Fibroblast of villous mesenchyme (primary cell): Measurements from ENCODE around the gene JUND. TPM values are rescaled to one million over a fixed set of nuclear protein-coding genes. Genes with fewer than 3 reads are reported as not detected.

Experiments used
- DNase-seq: peaks from one replicate; pipeline ENCODE4 v3.0.0-alpha.2; 2010; ENCODE audit warnings: low read depth
- H3K4me3 ChIP-seq: 2 replicates; pipeline ENCODE4 v1.5.1; 2011; ENCODE audit warnings: low read depth, mild to moderate bottlenecking, low read length
- CTCF ChIP-seq: IDR thresholded peaks from 2 replicates; pipeline ENCODE4 v1.5.1; 2012; ENCODE audit warnings: low read depth, mild to moderate bottlenecking, low read length; ENCODE audit not compliant: insufficient read depth
- total RNA-seq: library from RNA; depleted of rRNA; stranded (reverse); fragments of >200 nt; gene quantifications from 2 replicates; pipeline ENCODE4 v1.2.3, GENCODE V29; 2012

JUND gene
- total RNA-seq, 1 donor, result 111 TPM

- H3K4me3 ChIP-seq, result no peak overlapping the region
- TF ChIP-seq CTCF, result no peak
- no peak for DNase-seq
Measured at GRCh38 chr19:18261474-18261873, 19.9 kb downstream of the JUND start.

GRCh38 chr19:18259893-18260292 lies 21.5 kb downstream of the JUND start:
- TF ChIP-seq CTCF, result no peak
- no peak for DNase-seq
- no peak overlapping the region for H3K4me3 ChIP-seq

GRCh38 chr19:18257503-18258470 lies 23.6 kb downstream of the JUND start:
- DNase-seq, result no peak
- no peak overlapping the region for H3K4me3 ChIP-seq
- no peak for TF ChIP-seq CTCF

GRCh38 chr19:18254546-18255503 lies 26.6 kb downstream of the JUND start:
- TF ChIP-seq CTCF, result no peak
- DNase-seq, result no peak
- no peak overlapping the region for H3K4me3 ChIP-seq

- no peak for TF ChIP-seq CTCF
- DNase-seq, result no peak
- H3K4me3 ChIP-seq, result no peak overlapping the region
Measured at GRCh38 chr19:18253716-18254115, 27.7 kb downstream of the JUND start.

- H3K4me3 ChIP-seq, result no peak overlapping the region
- TF ChIP-seq CTCF, result no peak
- no peak for DNase-seq
Measured at GRCh38 chr19:18253130-18253529, 28.3 kb downstream of the JUND start.
